GM19452 (cell line): ENCODE data around the gene FGD2.
A peak's percentile ranks its signal among the peaks of the same experiment; 100 is the strongest.

Experiments used
- ATAC-seq: cut with Tn5 transposase; IDR thresholded peaks from one replicate; pipeline ENCODE4 v1.9.1; 2021; ENCODE audit not compliant: unreplicated experiment

Gene FGD2, protein sequence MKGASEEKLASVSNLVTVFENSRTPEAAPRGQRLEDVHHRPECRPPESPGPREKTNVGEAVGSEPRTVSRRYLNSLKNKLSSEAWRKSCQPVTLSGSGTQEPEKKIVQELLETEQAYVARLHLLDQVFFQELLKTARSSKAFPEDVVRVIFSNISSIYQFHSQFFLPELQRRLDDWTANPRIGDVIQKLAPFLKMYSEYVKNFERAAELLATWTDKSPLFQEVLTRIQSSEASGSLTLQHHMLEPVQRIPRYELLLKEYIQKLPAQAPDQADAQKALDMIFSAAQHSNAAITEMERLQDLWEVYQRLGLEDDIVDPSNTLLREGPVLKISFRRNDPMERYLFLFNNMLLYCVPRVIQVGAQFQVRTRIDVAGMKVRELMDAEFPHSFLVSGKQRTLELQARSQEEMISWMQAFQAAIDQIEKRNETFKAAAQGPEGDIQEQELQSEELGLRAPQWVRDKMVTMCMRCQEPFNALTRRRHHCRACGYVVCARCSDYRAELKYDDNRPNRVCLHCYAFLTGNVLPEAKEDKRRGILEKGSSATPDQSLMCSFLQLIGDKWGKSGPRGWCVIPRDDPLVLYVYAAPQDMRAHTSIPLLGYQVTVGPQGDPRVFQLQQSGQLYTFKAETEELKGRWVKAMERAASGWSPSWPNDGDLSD

DNA sequence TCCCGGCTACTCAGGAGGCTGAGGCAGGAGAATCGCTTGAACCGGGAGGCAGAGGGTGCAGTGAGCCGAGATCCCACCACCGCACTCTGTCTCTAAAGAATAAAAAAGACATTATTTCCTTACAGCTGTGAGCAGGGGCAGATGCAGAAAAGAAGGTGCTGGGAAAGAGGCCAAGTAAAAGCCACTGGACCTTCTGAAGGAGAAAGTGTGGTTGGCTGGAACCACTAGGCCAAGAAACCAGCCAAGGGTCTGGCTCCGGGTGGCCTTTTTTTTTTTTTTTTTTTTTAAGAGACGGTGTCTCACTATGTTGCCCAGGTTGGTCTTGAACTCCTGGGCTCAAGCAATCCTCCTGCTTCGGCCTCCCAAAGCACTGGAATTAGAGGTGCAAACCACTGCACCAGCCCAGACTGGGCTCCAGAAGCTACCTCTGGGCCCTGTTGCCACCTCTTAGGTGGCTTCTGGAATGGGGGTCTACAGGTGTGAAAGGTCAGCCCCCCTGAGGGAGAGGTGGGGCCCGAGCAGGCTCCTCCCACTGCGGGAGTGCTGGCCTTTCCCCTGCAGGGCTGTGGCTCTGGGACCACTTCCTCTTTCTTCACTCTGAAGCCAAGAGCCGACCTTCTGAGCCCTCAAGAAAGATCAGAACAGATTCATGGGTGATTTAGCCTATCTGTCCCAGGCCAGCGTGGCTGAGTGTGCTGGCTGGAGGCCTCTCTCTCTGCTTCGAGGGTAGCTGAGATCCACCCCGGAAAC lies at the start of gene FGD2:
Gene FGD2, plus strand, starts transcription at position 595 of the 750 bp plus-strand sequence. CDS start 163 bp downstream, outside the sequence.
- peak; percentile 59 for ATAC-seq

DNA sequence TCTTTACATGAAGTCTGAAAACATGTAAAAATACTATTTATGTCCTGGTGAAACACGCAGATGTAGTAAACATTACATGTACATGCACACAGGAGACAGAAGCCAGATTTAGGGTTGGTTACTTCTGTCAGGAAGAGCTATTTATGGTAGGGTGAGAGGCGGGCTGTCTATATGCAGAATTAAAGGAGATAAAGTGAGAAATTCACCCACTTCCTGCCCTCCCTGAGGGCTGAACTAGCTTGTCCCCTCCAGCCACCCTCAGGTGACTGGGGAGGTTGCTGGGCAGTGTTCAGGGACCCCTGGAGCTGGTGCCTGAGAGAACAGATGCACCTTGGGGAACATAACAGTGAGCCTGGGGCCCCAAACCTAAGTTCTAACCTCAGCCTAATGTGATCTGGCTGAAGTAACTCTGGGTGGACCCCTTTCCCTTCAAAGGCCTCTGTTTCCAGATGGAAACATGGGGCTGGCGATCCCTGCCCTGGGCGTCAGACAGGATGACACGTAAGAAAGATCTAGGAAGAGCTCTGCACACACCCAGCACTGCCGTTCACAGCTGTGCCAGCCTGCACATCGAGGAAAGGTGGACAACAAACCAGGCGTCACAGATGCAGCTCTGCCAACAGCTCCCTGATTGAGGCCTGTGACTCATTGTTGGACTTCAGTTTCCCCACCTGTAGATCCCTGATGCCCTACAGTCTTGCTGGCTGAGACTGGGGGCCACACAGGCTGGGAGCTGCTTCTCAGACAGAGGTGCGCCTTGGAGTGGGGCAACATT lies 49.6 kb upstream of the FGD2 start:
- no peak for ATAC-seq

DNA sequence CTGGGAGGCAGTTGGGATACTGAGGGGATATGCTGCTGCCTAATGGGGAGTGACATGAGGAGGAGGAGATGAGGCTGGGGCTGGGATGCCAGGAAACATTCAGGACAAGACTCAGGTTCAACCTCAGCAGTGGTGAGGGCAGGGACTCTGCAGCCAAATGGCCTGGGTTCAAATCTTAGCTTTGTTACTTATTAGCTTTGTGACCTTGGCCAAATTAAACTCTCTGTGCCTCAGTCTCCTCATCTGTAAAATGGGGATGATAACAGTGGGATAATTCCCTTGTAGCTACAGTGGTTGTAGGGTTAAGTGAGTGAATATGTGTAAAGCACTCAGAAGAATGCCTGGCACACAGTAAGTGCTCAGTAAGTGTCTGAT lies 49.0 kb upstream of the FGD2 start:
- no peak for ATAC-seq

DNA sequence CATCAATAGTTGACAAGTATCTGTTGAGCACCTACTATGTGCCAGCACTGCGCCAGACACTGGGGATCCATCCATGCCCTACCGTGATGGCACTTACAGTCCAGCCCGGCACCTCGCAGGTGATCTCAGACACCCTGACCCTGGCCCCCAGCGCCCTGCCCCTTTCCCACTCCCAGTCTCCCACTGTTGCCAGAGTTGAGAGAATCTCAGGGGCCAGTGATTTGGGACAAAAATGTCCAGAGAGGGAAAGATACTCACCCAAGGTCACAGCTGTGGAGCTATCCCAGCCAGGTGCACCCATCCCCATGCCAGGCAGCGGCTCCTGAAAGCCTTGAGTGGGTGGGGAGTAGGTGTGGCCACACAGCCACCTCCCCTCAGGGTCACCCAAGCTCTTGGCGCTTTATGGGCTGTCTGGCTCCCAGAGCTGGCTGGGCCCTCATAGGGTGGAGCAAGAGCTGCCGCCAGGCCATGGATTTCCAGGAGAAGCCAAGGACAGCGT lies 47.6 kb upstream of the FGD2 start:
- no peak for ATAC-seq

DNA sequence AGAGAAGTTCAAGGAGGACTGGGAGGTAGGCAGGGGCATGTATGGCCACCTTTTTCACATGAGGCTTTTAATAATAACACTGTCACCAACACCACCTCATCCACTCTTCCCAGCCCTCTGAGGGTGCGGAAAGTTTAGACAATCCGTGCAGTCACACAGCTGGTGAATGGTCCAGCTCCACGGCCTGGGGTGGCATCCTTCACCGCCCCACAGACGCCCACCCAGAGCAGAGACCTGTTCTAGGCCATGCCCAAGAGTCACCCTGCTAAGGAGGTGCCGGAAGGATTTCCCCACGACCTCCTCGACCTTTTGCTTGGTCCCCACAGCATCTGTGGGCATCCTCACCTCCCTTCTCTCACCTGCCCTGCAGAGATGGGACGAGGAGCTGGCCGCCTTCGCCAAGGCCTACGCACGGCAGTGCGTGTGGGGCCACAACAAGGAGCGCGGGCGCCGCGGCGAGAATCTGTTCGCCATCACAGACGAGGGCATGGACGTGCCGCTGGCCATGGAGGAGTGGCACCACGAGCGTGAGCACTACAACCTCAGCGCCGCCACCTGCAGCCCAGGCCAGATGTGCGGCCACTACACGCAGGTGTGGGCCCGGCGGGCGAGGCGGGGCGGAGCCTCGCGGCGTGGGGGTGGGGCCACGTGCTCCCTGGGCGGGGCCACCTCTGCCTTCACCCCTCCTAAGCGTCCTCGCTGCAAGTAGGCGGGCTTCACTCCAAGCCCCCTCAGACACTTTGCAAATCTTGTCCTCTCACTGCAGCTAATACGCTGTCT lies 46.5 kb upstream of the FGD2 start:
- ATAC-seq: no peak

DNA sequence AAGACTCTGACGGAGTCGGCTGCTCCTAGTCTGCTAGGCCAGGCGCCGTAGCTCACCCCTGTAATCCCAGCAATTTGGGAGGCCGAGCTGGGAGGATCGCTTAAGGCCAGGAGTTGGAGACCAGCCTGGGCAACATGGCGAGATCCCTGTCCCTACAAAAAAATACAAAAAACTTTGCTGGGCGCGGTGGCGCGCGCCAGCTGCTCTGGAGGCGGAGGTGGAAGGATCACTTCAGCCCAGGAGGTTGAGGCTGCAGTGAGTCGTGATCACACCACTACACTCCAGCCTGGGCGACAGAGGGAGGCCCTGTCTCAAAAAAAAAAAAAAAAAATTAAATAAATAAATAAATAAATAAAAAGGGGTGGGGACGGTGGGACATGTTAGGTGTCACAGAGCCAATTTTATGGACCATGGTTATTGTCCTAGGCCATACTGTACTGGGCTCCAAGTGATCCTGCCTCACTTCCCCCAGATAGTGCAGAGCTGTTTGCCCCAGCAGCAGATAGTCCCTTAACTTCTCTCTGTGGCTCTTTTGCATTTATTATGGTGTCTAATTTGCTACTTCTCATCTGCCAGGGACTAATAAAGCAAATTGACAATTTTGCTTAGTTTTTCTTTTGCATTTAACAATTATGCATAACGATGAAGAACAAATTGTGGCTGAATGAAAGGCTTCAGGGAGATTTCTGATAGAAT lies 45.8 kb upstream of the FGD2 start:
- ATAC-seq: no peak

DNA sequence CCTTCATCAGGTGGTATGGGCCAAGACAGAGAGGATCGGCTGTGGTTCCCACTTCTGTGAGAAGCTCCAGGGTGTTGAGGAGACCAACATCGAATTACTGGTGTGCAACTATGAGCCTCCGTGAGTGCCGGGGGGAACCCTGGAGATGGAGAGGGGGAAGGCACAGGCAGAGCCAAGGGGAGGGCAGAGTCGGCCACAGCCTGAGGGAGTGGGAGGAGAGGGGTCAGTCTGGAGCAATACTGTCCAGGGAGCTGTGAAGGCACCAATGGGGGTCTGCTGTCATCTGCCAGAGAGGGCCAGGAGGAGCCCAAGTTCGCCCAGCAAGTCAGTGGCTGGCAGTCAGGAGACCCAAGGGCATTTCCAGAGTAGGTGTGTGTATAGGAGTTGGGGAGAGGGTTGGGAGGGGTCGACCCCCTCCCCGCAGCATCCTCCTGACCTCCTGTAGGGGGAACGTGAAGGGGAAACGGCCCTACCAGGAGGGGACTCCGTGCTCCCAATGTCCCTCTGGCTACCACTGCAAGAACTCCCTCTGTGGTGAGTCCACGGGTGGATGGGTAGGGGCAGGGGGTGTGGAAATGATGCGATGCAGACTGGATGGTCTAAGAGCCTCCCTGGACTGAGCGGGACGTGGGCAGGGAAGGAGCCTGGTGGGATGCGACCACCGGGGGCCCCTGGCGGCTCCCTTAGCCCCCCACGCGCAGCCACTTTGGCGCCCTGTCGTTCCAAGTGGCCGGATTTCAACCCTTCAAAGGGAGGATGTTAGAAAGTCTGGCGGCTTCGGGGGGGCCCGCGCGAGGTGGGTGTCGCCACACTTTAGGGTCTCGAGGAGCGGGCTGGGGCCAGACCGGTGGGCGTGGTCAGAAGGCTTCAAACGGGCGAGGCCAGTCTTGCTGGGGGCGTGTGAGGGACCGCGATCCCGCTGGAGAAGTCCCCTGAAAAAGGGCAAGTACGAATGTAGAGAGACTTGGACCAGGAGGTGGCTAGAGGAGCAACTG lies 43.7 kb upstream of the FGD2 start:
- no peak for ATAC-seq

DNA sequence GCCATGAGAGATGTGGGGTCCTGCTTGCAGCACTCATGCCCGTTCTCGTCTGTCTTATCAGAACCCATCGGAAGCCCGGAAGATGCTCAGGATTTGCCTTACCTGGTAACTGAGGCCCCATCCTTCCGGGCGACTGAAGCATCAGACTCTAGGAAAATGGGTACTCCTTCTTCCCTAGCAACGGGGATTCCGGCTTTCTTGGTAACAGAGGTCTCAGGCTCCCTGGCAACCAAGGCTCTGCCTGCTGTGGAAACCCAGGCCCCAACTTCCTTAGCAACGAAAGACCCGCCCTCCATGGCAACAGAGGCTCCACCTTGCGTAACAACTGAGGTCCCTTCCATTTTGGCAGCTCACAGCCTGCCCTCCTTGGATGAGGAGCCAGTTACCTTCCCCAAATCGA lies 42.6 kb upstream of the FGD2 start:
- no peak for ATAC-seq

DNA sequence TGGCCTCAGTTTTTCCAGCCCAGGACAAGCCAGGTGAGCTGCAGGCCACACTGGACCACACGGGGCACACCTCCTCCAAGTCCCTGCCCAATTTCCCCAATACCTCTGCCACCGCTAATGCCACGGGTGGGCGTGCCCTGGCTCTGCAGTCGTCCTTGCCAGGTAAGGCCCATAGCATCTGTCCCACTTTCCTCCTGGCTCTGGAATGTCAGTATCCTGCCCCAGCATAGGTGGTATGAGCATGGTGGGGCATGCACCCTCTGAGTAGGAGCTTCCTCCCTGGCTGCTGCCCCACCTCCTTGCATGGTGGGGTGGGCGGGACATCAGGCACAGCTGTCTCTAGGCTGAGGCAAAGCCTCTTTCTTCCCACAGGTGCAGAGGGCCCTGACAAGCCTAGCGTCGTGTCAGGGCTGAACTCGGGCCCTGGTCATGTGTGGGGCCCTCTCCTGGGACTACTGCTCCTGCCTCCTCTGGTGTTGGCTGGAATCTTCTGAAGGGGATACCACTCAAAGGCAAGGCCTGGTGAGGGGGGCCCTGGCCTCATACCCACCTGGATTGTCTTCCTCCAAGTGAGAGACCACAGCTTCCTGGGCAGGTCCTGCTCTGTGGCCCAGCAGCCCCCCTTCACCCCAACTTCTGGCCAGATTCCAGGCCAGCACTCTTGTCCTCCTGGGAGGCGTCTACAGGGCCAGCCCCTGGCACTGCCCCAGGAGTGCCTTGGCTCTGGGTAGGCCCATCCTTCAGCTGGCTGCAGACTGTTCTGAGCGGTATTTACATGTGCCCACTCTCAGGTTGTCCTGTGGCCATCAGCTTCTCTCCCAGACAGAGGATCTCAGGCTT lies 41.8 kb upstream of the FGD2 start:
- ATAC-seq: no peak

DNA sequence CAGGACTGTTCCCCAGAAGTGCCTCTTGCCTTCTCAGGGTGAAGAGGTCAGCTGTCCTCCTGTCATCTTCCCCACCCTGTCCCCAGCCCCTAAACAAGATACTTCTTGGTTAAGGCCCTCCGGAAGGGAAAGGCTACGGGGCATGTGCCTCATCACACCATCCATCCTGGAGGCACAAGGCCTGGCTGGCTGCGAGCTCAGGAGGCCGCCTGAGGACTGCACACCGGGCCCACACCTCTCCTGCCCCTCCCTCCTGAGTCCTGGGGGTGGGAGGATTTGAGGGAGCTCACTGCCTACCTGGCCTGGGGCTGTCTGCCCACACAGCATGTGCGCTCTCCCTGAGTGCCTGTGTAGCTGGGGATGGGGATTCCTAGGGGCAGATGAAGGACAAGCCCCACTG lies 41.1 kb upstream of the FGD2 start:
- ATAC-seq: no peak

DNA sequence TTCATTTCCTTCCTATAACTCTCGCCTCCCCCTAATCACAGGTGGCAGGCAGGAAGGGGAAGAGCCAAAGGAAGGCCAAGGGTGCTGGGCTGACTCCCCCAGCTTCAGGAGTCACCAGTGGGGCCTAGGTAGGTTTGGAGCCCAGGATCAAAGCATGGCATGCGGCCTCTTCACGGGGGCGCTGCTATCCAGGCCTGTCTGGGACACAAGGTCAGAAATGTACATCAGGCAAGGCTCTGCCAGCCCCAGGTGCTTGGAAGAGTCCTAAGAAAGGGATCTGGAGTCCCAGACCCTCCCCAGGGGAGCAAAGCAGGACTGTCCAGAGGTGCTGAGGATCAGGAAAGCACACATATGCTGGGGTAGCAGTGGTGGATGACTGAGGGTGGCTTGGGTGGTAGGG lies 40.5 kb upstream of the FGD2 start:
- ATAC-seq: no peak

DNA sequence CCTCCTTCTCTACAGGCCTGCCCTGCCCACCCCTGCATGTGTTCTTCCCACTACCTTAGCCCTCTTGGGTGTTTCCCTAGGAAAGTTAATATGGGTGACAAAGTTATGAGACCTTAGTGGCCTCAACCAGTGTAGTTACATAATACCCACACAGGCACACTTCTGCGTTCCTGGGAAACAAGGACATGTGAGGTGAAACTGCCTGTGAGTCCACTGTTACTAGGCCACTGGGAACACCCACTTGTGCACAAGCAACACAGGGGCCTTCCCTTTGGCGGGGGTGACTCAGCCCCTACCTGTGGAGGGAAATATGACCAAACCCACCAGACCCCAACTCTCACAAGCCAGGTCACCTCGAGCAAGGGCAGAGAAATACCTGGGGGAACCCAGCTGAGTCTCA lies 38.2 kb upstream of the FGD2 start:
- no peak for ATAC-seq

DNA sequence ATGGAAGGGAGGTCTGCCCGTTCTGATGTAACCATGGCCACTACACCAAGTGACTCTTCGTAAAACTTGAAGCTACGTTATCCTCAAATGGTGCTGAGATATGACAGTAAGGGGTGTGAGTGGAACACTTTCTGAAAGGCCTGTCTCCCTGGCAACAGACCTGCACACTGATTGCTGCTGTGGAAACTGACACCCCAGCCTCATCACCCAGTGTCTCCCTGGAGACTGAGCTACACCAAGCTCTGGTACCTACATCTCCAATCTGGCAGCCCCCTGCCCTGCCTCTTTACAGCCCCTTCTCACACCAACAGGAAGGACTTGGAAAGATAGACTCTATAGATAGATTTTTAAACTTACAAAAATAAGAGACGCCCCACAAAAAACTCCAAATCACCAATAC lies 37.7 kb upstream of the FGD2 start:
- no peak for ATAC-seq

DNA sequence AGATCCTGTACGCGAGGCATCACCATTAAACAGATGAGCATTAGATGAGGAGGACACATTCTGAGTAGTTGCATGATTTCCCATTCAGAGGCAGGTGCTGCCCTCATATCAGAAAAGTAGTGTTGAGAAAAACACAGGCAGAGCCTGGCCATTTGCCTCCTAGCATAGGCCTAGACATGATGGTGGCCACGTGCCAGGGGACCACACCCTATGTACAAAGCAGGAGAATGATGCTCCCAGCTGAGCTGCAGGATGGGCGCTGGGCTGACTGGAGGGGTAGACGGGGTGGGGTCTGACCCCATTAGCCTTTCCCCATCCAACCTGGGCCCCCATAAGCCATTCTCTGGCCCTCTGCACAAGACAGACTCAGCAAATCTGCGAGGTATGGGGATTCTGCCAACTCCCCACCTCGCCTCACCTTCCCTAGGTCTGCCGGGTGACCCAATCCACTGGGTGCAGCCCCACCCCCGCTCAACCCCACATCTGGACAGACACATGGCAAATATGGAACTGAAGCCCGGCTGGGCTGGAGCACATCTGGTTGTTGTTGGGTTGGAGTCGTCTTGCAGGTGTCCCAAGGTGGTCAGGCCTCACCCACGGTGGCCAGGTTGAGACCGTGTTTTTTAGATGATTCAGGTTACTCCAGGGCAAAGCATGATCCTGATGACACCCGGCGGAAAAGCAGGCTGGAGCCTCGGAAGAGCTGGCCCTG lies 37.0 kb upstream of the FGD2 start:
- no peak for ATAC-seq

DNA sequence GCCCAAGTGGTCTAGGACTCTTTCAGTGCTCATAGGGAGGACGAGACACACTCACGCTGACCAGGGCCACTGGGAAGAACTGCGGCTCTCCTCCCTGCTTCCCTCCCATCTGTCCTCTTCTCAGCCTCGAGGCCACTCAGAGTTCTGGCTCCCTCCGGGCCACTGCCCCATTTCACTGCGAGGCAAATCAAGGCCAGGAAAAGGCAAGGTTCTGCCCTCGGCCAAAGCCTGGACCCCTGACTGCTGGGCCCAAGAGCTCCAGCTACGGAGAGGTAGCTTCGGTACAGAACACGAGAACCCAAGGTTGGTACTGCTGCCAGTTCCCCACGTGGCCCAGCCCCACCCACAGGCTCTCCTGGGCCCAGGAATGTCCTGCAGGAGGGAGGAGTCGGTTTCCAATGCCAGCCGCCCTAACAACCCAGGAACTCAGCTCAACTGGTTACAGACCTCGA lies 36.2 kb upstream of the FGD2 start:
- ATAC-seq: no peak

DNA sequence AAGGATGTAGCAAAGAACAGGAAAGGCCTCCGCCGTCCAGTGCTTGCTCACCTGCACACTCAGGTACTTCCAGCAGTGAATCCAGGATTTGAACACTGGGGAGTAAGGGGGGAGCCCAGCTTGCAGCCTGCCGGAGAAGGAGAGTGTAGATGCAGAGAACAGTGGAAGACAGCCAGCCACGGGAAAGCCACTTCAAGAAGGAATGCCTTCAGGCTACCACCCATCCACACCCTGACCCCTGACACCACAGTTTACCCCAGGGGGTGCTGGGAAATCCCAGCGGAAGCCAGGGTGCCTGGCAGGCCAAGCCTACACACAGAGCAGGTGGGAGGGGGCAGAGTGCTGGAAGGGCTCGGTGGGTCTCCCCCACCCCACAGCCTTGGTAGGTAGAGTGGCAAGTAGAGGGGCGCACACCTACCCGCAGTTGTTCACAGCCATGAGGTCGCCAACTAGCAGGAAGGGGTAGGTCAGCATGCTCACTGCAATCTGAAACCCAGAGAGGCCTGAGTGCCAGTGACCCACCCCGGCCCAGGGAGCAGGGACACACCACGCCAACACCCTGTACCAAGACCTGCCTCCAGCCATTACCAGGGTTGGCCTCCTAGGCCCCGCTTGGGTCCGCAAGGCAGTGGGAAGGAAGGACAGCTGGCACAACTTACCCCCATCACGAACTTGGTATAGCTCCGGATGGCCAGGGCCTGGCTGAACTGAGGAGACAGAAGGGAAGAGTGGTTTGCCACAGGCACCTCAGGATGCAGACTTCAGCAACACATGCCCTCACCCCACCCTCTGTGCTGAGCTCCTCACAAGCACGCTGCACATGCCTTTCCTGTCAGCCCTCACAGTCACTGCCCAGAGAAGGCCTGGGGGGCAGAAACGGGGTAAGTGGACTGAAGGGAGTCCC lies 35.2 kb upstream of the FGD2 start:
- ATAC-seq: no peak
